22Rv1 (cell line): ENCODE measurements around the gene PAFAH1B1.
"Not testable (repeated sequence)": the region's sequence is repeated elsewhere in the genome, so short reads cannot be mapped to it uniquely, and the experiment has no call there.

Source experiments
- H3K27ac ChIP-seq: fragments of 450-650 bp; 2 replicates; pipeline ENCODE4 v1.5.1; 2017
- CTCF ChIP-seq: fragments of 450-650 bp; IDR thresholded peaks from 2 replicates; pipeline ENCODE4 v1.5.1; 2017; ENCODE audit warnings: mild to moderate bottlenecking
- ZFX ChIP-seq: fragments of 450-650 bp; IDR thresholded peaks from 2 replicates; pipeline ENCODE4 v1.6.1; 2017; ENCODE audit warnings: antibody characterized with exemption, borderline replicate concordance

PAFAH1B1 gene

GRCh38 chr17:2692781-2693135 is 99.3 kb downstream of the PAFAH1B1 start:
- H3K27ac ChIP-seq = no peak overlapping the region
- TF ChIP-seq ZFX (no peak), CTCF (no peak)

GRCh38 chr17:2693561-2694380 is 100.3 kb downstream of the PAFAH1B1 start:
- TF ChIP-seq ZFX (no peak), CTCF (no peak)
- no peak overlapping the region for H3K27ac ChIP-seq

GRCh38 chr17:2694381-2695242 is 101.2 kb downstream of the PAFAH1B1 start:
- no peak overlapping the region for H3K27ac ChIP-seq
- no peak for TF ChIP-seq CTCF
- no peak for TF ChIP-seq ZFX

GRCh38 chr17:2695243-2695960 is 101.9 kb downstream of the PAFAH1B1 start:
- TF ChIP-seq ZFX = no peak
- no peak for TF ChIP-seq CTCF
- H3K27ac ChIP-seq = no peak overlapping the region

- no peak overlapping the region for H3K27ac ChIP-seq
- TF ChIP-seq CTCF = no peak
- no peak for TF ChIP-seq ZFX
Measured at GRCh38 chr17:2695961-2696760, 102.7 kb downstream of the PAFAH1B1 start.

- TF ChIP-seq ZFX (no peak), CTCF (no peak)
- H3K27ac ChIP-seq = no peak overlapping the region
Measured at GRCh38 chr17:2697611-2698162, 104.2 kb downstream of the PAFAH1B1 start.

- not testable (repeated sequence) for H3K27ac ChIP-seq
Measured at GRCh38 chr17:2699216-2699805, 105.9 kb downstream of the PAFAH1B1 start.
